Colon (tissue), 2 donors: ENCODE data around the gene PKP4.

Source experiments
- FAIRE-seq: peaks from 2 replicates; lab custom pipeline; 2012; peaks lifted over from hg19 to GRCh38; lab: Jason Lieb, UNC
- donor health status: control.
- donor health status: control.

PKP4 gene

GRCh38 chr2:158600155-158600802 lies 143.5 kb downstream of the PKP4 start:
- FAIRE-seq: peak; percentile 36

GRCh38 chr2:158602027-158602426 lies 145.3 kb downstream of the PKP4 start:
- no peak for FAIRE-seq

DNA sequence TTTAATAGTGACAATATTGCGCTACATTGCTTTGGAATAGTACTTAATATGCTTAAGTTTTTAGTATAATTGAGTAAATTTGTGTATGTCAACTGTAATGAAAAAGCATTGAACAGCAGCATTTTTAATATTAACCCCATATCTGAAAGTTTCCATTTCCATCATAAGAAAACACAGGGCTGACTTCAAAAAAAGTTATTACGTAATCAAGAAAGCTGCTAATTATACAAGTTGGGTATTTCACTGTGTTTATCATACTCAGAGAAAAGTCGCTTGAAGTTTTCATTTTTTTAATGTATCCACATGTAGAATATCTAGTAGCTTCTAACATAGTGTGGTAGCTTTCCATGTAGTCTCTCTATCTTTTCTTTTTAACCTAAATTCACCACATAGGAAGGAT lies 146.5 kb downstream of the PKP4 start:
- FAIRE-seq: no peak

DNA sequence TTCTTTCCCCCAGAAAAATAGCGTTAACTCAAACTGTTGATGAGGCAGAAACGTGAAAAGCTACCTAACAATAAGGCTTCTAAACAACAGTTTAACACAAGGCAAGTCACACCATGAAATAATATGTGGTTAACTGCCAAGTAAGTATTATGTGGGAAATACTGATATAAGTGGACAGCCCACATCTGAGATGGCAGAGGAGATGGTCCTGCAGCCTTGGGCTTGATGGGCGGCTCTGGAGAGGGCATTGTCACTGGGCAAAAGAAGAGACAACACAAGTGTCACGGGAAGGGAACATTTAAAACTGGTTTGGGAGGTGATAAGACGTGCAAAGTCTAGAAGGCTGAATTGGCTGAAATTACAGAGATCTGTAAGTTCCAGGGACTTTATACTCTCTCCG lies 147.2 kb downstream of the PKP4 start:
- no peak for FAIRE-seq

DNA sequence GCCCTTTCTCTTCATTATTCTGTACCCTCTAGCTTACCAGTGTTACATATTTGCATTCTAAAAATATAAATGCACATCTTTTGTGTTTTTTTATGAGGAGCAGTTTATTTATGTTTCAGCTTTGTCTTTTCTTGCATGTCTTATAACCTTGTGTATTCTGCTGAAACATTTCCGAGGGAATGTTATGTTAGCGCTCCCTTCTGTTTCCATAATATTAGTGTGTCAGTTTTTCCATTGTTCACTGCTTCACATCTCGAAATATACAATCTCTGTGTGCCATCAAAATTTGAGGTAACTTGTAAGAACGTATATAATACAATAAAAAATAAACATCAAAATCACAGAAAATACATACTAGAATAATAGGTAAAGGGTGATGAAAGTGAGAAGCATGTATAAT lies 153.3 kb downstream of the PKP4 start:
- no peak for FAIRE-seq

GRCh38 chr2:158616480-158617000 lies 159.8 kb downstream of the PKP4 start:
- no peak for FAIRE-seq

DNA sequence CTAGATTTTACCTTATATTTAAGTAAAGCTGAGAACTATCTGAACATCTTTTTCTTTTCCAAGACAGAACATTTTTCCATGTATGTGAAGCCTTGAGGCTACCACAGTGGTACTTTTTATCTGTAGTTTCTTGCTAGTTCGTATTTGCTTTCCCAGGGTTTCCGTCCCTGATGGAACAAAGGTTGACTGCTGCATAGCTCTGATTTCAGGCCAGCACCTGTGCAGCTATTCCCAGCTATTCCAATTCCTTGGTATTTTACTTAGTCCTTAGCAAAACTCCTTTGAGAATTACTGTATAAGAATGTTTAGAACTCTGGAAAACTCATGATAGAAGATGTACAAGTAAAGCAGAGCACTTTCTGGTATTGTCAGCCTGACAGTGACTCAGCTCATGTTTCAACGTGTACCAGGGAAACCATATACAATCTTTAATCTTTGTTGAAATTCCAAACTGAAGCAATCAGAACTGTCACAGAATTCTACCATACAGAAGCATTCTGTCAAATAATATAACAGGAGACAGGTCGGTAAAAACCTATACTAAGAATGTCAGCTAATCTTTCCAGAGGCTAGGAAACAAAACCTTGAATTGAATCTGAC lies 162.2 kb downstream of the PKP4 start:
- FAIRE-seq: no peak

DNA sequence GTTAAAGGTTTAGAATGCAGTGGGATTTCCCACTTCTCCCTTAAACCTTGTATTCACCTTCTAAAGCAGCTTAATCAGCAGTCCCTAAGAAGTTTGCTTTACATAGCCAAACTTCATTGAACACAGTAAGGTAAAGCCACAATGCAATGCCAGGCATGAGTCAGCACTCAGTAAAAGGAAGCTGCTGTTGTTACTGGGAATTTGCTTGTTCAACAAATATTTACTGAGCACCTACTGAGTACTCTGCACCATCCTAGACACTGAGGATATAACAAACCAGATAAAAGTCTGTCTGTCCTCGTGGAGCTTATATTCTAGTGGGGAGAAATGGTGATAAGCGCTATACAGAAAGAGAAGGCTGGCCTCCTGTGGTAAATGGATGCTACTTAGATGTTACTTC lies 162.7 kb downstream of the PKP4 start:
- no peak for FAIRE-seq

GRCh38 chr2:158620656-158621055 lies 163.9 kb downstream of the PKP4 start:
- FAIRE-seq: no peak

DNA sequence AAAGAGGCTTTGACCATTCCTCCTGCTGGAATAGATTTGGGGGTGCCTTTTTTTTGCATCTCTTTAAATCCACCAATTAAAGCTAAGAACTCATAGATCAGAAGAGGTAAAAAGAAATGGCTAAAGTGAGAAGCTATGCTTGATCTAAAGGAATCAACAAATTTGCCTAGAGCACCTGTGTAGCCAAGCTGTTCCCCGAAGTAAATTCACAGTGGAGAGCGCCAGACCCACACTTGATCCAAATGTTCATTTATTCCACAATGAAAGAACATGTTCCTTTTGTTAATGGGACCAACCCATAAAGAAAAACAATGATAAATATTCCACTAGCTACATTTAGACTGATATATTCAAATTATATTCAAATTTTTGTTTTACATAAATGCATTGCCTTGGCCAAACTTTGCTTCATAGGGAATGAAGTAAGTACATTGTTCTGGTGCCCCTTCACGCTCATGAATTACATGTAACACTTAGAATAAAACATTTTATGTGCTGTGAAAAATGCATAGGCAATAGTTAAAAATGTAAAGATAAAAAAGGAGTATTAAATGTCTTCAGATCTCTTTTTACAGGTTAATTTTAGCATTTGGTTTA lies 167.4 kb downstream of the PKP4 start:
- no peak for FAIRE-seq

- FAIRE-seq: no peak
These were observed 168.2 kb downstream of the PKP4 start for GRCh38 chr2:158624961-158625360.

DNA sequence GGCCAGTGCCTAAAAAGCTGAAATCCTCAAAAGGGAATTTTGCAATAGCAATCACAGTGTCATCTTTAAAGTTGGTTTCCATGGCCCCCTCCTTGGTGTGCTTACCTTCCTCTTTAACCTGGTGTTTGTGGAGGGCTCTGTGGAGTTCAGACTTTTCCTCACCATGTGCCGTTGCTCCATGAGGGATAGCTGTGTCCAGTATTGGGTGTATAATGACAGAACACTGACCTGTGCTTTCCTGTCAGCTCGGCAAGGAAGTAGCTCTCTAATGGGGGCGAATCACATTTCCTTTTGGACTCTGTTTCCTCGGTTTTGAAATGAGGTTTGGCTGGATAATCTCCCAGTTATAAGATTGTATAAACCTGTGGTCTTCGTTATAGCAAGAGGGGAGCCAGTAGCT lies 172.4 kb downstream of the PKP4 start:
- no peak for FAIRE-seq

DNA sequence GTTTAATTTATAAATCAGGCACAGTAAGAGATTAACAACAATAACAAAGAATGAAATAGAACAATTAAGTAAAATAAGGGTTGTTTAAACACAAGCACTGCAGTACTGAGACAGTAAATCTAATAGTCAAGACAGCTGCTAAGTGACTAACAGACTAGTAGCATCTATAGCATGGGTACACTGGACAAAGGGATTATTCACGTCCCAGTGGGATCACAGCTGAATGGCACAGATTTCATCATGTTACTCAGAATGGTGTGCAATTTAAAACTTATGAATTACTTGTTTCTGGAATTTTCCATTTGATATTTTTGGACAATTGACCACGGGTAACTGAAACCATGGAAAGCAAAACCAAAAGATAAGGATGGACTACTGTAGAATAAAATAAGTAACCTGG lies 176.5 kb downstream of the PKP4 start:
- no peak for FAIRE-seq

DNA sequence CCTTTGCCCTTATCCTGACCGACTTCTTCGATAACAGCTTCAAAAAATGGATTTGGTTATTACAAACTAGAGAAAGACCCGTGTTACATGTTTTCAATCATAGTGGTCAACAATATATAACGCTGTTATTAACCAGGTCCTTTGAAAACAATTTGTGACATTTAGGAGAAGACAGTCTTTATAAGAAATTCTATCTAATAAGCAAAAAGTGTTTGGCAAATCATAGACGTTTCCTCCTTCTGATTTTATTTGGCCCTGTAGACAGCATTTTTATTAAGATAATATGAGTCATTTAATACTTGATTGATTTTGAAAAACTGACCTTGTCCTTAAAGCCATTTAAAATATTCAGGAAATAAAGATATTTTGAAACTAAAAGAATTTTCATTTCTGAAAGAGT lies 177.9 kb downstream of the PKP4 start:
- FAIRE-seq: no peak

DNA sequence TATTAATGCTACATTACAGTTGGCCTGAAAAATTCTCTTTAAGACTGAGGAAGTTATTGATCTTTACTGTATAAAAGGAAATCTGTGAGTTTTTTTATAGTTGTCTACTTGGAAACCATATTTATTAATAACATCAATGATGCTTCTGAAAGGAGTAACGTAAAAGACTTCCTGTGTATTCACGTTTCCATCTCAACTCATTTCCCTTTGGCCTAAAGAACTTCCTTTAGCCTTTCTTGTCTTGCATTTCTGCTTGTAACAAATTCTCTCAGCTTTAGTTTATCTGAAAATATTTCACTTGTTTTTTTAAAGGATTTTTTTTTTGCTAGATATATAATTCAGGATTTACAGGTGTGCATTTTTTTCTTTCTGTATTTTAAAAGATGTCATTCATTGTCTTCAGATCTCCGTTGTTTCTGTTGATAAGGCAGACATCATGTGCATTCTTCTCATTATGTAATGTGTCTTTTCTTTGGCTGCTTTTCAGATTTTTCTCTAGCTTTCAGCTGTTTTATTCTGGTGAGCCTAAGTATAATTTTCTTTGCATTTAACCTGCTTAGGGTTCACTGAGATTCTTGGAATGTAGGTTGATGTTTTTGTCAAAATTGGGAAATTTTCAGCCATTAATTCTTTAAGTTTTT lies 179.3 kb downstream of the PKP4 start:
- no peak for FAIRE-seq

DNA sequence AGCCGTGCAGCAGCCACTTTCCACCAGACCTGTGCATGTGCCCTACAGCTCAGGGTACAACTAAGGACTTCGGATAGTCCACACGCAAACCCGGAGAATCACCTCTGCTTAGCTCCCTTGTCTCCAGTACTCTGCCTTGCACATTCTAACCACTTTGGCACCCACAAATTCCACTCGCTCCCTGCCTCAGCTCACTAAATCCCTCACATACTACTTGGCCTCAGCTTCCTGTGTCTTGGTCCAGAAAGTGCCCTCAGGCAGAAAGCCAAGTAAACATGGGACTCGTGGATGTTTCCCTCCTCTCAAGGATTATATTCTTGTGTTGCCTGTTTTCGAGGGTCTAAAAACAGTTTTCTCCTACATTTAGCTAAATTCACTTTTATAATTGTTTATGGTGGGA lies 180.6 kb downstream of the PKP4 start:
- FAIRE-seq: no peak

GRCh38 chr2:158644139-158644538 lies 187.4 kb downstream of the PKP4 start:
- no peak for FAIRE-seq

GRCh38 chr2:158645299-158645698 lies 188.5 kb downstream of the PKP4 start:
- no peak for FAIRE-seq

DNA sequence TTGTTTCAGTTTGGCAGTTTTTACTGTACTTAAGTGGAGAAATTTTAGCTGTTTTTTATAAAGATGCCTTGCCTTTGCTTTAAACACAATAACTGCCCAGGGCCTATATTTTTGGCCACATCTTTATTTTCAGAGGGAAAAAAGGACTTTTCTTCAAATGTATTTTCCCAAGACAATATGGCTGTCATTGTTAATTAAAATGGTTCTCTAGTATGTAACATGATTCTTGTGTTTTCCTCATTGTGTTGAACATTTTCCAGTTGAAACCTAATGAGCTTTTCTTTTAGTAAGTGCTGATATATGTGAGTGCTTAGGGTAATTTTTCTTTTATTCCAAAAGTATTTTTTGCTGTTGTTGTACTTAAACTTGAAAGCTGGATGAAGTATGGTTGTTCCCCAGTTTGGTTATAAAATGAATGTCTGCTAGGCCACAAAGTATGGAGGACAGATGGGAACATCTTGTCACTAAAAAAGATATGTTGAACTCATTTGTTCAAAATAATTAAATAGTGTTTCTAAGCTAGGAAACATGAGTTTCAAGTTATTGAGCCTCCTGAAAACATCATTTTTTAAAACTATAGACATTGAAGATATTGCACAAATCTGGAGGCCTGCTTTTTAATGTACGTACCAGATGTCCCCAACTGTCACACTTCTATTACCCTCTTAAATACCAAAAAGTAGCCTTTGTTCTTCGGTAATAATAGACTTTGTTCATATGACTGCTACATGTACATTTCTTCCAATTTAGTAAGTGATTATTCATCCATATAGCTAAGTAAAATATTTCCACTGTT lies 190.9 kb downstream of the PKP4 start:
- FAIRE-seq: no peak

DNA sequence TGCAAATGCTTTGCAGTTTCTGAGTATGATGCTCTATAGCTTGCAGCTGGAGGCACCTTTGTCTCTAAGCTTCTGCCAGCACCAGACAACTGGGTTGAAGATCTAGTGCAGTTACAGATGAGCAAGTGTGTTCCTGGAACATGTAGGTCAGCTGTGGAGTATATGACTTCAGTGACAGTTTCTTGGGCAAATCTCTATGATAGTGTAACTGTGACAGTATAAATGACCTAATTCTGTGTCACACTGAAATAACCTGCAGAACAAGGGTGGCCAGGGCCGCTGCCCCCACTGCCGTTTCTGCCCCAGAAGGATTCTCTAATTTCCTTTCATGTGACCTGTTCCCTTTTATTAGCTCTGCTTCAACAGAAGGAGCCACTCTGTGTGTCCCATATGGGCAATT lies 193.1 kb downstream of the PKP4 start:
- no peak for FAIRE-seq

DNA sequence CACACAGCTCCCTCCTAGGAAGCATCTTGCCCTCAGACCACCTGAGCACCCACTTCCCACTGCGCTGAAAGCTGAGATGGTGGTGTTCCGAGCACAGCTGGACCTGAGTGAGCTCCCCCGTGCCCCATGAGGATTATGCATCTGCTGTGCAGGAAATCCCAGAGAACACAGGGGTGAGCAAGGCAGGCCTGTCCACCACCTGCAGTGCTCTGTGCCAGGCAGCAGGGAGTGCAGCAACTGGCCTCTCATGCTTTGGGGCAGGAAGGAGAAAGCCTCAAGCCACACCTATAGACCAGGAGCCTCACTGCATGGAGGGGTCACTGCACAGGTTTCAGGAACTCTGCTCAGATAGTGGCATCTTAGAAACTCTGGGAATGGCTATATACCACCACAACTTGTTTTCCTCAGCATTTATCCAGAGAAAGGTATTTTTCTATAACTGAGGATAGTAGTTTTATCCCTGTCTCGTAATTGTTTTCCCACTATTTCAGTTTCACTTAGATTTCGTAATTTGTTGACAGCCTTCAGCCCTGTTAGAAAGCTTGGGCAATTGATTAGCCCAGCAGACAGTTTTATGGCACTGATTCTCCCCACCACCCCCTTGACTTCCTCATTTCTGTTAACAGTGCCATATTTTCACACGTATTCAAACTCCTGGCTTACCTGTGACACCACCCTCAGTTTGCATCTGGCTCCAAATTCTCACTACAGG lies 194.1 kb downstream of the PKP4 start:
- FAIRE-seq: no peak
